Cardiac septum (tissue), 1 donor: ENCODE data around the gene ARHGDIG. TPM values are rescaled to one million over a fixed set of nuclear protein-coding genes. Genes with fewer than 3 reads are reported as not detected.
A peak's percentile ranks its signal among the peaks of the same experiment; 100 is the strongest.
"Not testable (repeated sequence)": the region's sequence is repeated elsewhere in the genome, so short reads cannot be mapped to it uniquely, and the experiment has no call there.

ENCODE experiments used
- DNase-seq: peaks from one replicate; pipeline ENCODE4 v3.0.0-alpha.2; 2020; ENCODE audit warnings: low spot score
- intact Hi-C: fragments of 100-400 bp; cut with DNase I; formaldehyde crosslinking; loops from one replicate; pipeline ENCODE4 v1.14.0; 2022
- long read RNA-seq: library from polyadenylated mRNA; unstranded; transcript quantifications from one replicate; pipeline ENCODE4 v2.0.0, GENCODE V29; 2021
- total RNA-seq: library from RNA; stranded (reverse); fragmentation: NEBNext Ultra II Directional; extraction: Animal tissue kit (Norgen Biotek cat#: 25700); gene quantifications from one replicate; pipeline ENCODE4 v1.2.1, GENCODE V29; 2021
- donor health status: DM: no; HTN: no; CAD: no.

ARHGDIG gene
- total RNA-seq = 2.8 TPM
- long read RNA-seq, transcript ARHGDIG-201 (6 exons, 949 nt) = major isoform, 5 of 6 reads
- long read RNA-seq, partial matches to known transcripts = 0 of 6 reads
- long read RNA-seq, other reads (novel, unspliced or antisense) = 1 of 6 reads

- intact Hi-C loops = no loop called here
- DNase-seq = no peak
Measured at GRCh38 chr16:280552-280951, at the start of gene ARHGDIG. Gene ARHGDIG, plus strand, starts transcription at chr16:280591. Its CDS starts 90 bp downstream, at chr16:280681.

- DNase-seq = no peak
- intact Hi-C loops = no loop called here
Measured at GRCh38 chr16:230949-231348, 49.4 kb upstream of the ARHGDIG start.

GRCh38 chr16:234468-235305 lies 45.7 kb upstream of the ARHGDIG start, which contains the start of gene FAM234A:
Gene FAM234A, plus strand, starts transcription at chr16:234821. Its CDS starts 19,593 bp downstream, at chr16:254414.
- peak; percentile 97 for DNase-seq
- intact Hi-C loops = loop anchor here (2.0 kb wide), 1 partner anchor 96 kb away; the partner anchor contains the start of gene NPRL3

- DNase-seq = no peak
- intact Hi-C loops = no loop called here
Measured at GRCh38 chr16:239948-240277, 40.5 kb upstream of the ARHGDIG start.

GRCh38 chr16:240559-240958 lies 39.8 kb upstream of the ARHGDIG start:
- intact Hi-C loops = no loop called here
- no peak for DNase-seq

- intact Hi-C loops = no loop called here
- no peak for DNase-seq
Measured at GRCh38 chr16:242281-242680, 38.1 kb upstream of the ARHGDIG start.

- no peak for DNase-seq
- intact Hi-C loops = no loop called here
Measured at GRCh38 chr16:243348-243747, 37.0 kb upstream of the ARHGDIG start.

- intact Hi-C loops = no loop called here
- DNase-seq = no peak
Measured at GRCh38 chr16:245105-245504, 35.3 kb upstream of the ARHGDIG start.

GRCh38 chr16:247027-247426 lies 33.4 kb upstream of the ARHGDIG start:
- intact Hi-C loops = no loop called here
- no peak for DNase-seq

- no peak for DNase-seq
Measured at GRCh38 chr16:249431-249830, 31.0 kb upstream of the ARHGDIG start.

GRCh38 chr16:252366-253337 lies 27.7 kb upstream of the ARHGDIG start:
- DNase-seq = no peak
- intact Hi-C loops = no loop called here

More at GRCh38 chr16:249431-249830, 31.0 kb upstream of the ARHGDIG start:
- intact Hi-C loops = no loop called here

- no peak for DNase-seq
- intact Hi-C loops = no loop called here
Measured at GRCh38 chr16:253833-254232, 26.6 kb upstream of the ARHGDIG start.

- intact Hi-C loops = no loop called here
- no peak for DNase-seq
Measured at GRCh38 chr16:254461-254860, 25.9 kb upstream of the ARHGDIG start.

GRCh38 chr16:255183-255582 lies 25.2 kb upstream of the ARHGDIG start:
- no peak for DNase-seq
- intact Hi-C loops = no loop called here

- intact Hi-C loops, DNase-seq: not testable (repeated sequence)
Measured at GRCh38 chr16:258091-258490, 22.3 kb upstream of the ARHGDIG start.

GRCh38 chr16:259226-259625 lies 21.2 kb upstream of the ARHGDIG start:
- intact Hi-C loops = no loop called here
- no peak for DNase-seq

GRCh38 chr16:259814-260253 lies 20.6 kb upstream of the ARHGDIG start:
- intact Hi-C loops = no loop called here
- no peak for DNase-seq

- intact Hi-C loops = no loop called here
- DNase-seq = no peak
Measured at GRCh38 chr16:260326-260725, 20.1 kb upstream of the ARHGDIG start.

- intact Hi-C loops = no loop called here
- no peak for DNase-seq
Measured at GRCh38 chr16:261031-261691, 19.2 kb upstream of the ARHGDIG start.
